HEK293T (cell line): ENCODE data around the gene UNKL.

Experiments used
- BHLHE40 ChIP-seq: fragments of 450-650 bp; IDR thresholded peaks from 2 replicates; pipeline ENCODE4 v1.6.1; 2016; ENCODE audit warnings: mild to moderate bottlenecking, moderate library complexity, borderline replicate concordance
- CTBP1 ChIP-seq: fragments of 450-650 bp; IDR thresholded peaks from 2 replicates; pipeline ENCODE4 v1.6.1; 2016; ENCODE audit warnings: borderline replicate concordance
- FOXM1 ChIP-seq: fragments of 450-650 bp; IDR thresholded peaks from 2 replicates; pipeline ENCODE4 v1.6.1; 2017; ENCODE audit warnings: mild to moderate bottlenecking, borderline replicate concordance
- SUZ12 ChIP-seq: fragments of 450-650 bp; IDR thresholded peaks from 2 replicates; pipeline ENCODE4 v1.6.1; 2016; ENCODE audit warnings: mild to moderate bottlenecking
- TARDBP ChIP-seq: fragments of 450-650 bp; IDR thresholded peaks from 2 replicates; pipeline ENCODE4 v1.6.1; 2016

DNA sequence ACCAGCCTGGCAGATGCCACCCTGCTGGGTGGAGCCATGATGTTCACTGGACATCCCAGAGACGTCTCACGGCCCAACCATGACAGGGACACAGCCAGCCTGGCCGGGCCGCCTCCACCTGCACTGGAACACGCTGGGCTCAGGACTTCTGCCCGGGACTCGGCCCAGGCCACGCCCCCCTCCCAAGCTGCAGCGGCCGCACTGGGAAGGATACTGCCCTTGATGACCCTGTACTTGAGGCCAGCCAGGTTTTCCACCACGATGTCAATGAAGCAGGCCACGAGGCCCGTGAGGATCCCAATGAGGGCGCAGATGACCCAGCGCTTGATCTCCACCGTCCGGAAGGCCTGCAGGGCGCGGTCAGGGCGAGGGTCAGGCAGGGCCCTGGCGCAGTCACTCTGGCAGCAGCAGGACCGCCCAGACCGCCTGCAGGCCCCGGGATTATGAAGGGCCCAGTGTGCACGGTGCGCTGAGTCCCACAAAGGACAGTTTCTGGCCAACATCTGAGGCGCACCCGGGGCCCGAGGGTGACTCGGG is 46.2 kb upstream of the UNKL start:
- TF ChIP-seq BHLHE40 (no peak), FOXM1 (no peak), TARDBP (no peak), CTBP1 (no peak), SUZ12 (no peak)
